GM12872 (cell line): ENCODE measurements around the gene DNLZ.

Experiments used
- TF ChIP-seq, protein P1 (sequence below): IDR thresholded peaks from 3 replicates; pipeline ENCODE4 v1.5.1; 2011; ENCODE audit warnings: low read depth, mild to moderate bottlenecking, low read length, moderate library complexity; ENCODE audit not compliant: insufficient read depth

DNLZ gene

DNA sequence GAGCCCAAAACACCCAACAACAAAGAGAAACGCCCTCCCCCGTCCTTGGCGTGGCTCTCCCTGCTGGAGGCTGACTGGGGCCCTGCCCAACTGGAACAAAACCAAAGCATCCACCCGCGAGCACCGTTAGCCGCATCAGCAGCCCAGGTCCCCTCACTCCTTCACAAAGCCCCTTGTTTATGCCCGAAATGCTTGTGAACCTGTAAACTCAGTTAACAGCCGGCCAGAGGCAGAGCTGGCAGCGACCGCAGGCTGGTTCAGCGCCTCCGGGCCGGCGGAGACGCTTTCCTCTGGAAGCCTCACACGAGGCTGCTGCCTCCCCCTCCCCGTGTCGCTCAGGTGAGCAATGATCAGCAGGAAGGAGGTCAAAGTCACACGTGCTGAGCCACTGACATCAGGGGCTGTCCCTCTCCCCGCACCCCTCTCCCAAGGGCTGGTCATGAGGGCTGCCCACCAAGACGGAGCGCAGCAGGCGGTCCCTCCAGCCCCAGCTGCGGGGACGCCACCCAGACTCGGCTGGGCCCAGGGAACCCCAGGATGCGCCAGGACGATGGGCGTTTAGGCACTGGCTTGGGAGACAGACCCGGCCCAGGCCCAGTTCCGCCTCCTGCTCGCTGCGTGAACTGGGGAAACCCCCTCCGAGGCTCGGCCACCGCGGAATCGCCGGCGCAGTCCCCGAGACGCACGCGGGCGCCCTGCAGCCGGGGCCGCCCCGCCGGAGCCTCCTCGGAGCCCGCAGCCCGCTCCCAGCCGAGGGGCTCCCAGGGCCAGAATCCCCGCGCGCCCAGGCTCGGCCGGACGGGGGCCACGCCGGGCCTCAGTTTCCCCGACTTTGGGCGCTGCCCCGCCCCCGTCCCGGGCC is 35.9 kb upstream of the DNLZ start:
- TF ChIP-seq, protein P1, sequence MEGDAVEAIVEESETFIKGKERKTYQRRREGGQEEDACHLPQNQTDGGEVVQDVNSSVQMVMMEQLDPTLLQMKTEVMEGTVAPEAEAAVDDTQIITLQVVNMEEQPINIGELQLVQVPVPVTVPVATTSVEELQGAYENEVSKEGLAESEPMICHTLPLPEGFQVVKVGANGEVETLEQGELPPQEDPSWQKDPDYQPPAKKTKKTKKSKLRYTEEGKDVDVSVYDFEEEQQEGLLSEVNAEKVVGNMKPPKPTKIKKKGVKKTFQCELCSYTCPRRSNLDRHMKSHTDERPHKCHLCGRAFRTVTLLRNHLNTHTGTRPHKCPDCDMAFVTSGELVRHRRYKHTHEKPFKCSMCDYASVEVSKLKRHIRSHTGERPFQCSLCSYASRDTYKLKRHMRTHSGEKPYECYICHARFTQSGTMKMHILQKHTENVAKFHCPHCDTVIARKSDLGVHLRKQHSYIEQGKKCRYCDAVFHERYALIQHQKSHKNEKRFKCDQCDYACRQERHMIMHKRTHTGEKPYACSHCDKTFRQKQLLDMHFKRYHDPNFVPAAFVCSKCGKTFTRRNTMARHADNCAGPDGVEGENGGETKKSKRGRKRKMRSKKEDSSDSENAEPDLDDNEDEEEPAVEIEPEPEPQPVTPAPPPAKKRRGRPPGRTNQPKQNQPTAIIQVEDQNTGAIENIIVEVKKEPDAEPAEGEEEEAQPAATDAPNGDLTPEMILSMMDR, result no peak

GRCh38 chr9:136398286-136398685 is 34.7 kb upstream of the DNLZ start:
- TF ChIP-seq, protein P1, result no peak

GRCh38 chr9:136397643-136398042 is 34.1 kb upstream of the DNLZ start:
- TF ChIP-seq, protein P1, result no peak

GRCh38 chr9:136396219-136396515 is 32.6 kb upstream of the DNLZ start:
- TF ChIP-seq, protein P1, result no peak

GRCh38 chr9:136395345-136396218 is 32.0 kb upstream of the DNLZ start:
- TF ChIP-seq, protein P1, result no peak

GRCh38 chr9:136395020-136395340 is 31.4 kb upstream of the DNLZ start:
- TF ChIP-seq, protein P1, result no peak

DNA sequence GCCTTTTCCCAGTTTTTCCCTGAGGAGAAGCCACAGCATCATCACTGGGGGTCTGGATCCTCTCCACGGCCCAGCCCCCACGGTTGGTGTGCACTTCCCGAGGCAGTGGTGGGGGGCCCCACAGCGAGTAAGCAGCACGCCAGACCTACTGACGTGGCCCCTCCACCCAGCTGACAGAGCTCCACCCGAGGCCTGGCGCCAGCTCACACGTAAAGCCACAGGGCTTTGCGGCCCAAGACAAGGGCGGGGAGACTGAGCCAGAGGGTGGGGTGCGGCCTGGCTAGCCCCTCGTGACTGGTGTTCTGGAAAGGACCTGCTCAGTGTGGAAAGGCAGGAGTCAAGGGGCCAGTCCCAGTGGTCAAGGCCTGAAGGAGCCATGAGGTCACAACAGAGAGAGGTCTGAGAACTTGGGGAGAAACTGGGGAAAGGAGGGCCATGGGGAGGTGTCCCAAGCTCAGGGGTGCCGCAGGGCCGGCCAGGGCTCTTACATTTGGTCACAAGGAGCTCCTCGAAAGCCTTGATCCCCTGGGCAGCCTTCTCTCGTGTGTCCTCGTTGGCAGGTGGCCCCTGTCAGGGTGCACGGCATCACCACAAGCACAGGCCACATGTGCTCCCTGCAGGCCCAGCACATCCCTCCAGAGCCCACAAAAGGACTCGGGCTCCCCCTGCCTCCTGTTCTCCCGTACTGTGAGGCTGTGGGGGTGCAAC is 30.9 kb upstream of the DNLZ start:
- TF ChIP-seq, protein P1, result no peak
